Hematopoietic multipotent progenitor cell treated with erythropoietin and hydrocortisone succinate and interleukin-3 and kit ligand, for 6 days (in vitro differentiated cells): ENCODE data around the gene SLC37A2.

Experiments used
- DNase-seq: peaks from one replicate; pipeline ENCODE4 v3.0.0-alpha.2; 2015

Gene SLC37A2

DNA sequence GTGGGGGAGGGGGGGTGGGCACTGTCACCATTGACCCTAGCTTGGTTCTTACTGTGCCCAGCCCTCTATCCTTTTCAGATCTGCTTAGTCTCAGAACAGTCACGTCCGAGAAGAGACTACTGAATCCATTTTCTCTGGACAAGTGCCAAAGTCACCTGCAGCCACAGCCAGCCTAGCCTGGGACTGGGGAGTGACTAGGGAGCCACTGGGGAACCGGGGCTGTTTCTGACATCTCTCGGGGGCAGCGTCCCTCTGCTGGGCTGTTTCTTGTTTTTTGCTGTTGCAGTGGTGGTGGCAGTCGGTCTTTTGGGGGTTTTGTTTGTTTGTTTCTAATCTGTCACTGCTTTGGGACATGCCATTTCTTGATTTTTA, 8.7 kb downstream of the SLC37A2 start:
- no peak for DNase-seq

DNA sequence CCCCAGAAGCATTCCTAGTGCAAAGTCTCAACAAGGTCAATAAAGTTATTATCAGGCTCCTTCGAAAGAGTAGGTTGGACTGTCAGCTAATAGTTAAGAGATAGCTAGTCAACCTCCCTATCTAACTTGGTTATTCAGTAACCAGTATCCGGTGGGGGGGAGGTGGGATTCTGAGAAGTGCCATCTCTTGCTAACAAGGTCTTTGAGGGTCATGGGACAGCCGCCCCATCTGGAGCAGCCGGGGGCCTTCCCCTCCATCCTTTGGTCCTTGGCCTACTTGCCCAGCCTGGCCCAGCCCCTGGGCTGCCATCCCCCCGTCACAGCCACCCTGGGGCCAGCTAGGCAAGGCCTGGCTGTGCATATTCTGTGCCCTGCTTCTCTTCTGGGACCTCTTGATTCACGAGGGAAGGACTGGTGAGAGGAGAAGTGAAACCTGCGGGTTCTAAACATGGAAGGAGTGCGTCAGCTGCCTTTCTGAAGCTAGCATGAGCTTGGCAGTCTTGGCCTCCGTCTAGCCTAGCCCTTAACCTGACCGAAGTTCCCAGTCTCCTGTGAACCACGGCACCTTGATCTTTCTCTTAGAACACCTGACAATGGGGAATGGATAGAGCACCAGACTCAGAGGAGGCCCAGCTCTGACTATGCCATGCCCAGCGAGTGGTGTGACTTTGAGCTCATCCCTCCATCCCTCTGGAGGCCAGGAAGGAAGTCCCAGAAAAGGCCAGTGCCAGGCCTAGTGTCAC, 9.3 kb downstream of the SLC37A2 start:
- no peak for DNase-seq

DNA sequence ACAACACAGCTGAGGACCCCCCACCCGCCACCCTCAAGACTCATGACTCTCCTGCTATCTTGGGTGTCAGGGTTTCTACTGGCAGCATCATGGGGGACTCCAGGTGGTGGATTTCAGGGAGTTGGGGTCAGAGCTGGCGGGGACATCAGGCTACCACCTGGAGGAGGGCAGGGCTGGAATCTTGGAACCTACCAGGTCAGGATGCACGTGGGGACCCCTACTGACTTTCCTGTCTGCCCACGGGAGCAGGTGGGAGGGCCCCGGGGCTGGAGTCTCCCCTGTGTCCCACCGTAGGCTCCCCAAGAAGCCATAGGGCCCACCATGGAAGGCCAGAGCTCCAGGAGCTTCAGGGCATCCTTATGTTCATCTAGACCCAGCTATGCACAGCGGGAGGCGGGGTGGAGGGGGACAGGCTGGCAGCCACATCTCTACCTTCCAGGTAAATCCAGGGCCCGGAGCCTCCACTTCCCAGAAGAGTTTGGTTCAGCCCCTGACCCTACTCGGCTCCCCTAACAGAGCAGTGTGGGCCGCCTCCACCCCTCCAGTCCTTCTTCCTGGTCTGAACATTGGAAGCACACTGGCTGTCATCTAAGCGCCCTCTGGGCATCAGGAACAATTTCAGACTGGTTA, 10.0 kb downstream of the SLC37A2 start:
- no peak for DNase-seq

DNA sequence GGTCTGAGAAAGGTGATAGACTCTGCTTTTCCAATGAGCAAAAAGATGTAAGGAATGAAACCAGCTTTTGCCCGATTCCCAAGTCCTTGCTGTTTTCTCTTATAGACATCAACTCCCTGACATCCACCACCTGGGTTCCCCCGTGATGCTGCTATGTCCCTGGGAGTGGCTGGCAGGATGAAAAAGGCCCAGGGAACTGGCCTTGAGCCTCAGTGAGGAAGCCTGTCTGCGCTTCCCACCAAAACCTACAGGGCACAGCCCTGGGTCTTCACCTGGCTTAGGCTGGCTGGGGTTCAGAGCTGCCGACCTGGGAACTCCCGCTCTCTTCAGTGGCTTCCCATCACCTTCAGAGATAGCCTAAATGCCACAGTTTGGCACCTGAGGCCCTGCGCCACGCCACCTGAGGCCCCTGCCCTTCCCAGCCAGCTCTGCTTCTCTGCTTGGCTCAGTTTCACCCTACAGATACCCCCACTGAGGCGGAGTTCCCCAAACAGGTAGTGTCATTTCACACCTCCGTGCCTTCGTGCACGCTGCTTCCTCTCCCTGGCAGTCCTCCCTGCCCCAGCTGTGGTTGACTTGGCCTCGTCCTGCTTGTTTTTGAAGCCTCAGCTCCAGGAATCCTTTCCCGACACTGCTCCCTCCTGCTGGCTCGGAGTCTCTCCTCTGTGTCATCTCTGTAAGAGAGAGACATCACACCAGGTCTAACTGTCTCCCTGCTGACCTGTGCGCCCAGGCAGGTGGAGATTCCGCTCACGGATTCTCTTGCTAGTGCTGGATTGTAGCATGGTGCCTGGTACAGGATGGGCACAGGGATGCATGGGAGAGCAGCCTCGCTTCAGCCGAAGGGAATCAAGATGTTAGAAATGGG, 10.7 kb downstream of the SLC37A2 start:
- DNase-seq, result no peak

DNA sequence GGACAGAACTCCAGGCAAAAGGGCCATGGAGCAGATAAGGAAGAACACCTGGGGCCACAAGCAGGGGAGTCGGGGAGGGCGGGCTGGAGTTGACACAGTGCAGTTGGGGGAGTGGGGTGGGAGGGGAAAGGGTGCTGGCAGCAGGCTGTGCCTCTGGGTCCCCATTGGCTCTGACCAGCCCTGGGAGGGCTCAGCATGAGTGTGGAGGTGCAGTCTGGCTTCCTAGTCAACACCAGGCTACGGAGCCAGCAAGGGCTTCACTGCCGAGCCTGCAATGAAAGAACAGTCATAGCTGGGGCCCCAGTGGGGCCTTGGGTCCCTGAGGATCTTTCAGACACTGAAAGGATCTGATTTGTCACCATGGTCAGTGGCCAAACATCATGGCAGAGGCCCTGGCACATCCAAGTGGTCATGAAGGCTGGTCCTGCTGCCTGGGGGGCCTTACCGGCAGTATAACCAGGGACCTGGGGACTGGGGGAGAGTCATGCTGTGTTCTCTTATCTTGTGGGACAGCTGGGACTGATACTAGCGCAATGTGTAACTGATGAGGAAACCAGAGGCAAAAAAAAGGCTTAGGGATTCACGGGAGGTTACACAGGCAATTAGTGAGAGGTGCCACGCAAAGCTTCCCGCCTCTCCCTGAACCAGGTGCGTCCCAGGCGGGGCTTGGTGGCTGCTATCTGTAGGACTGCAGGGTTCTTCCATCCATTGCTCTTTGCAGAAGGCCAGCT, 11.6 kb downstream of the SLC37A2 start:
- no peak for DNase-seq

DNA sequence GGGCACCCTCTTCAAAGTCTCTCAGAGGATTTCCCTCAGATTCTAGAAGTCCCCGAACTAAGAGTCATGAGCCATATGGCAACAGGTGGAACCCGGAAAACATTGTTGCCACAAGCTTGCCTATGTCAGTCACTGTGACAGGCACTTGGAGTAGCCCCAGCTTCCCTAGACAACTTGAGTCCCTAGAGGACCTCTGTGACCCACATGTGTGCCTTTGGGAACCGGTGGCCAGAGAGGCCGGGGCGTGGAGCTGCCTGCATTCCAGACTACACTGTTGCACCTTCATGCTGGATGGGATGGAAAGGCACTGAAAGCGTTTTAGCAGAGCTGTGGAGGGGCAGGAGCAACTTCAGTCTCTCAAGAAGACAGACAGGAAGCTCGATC, 12.1 kb downstream of the SLC37A2 start:
- DNase-seq, result no peak

DNA sequence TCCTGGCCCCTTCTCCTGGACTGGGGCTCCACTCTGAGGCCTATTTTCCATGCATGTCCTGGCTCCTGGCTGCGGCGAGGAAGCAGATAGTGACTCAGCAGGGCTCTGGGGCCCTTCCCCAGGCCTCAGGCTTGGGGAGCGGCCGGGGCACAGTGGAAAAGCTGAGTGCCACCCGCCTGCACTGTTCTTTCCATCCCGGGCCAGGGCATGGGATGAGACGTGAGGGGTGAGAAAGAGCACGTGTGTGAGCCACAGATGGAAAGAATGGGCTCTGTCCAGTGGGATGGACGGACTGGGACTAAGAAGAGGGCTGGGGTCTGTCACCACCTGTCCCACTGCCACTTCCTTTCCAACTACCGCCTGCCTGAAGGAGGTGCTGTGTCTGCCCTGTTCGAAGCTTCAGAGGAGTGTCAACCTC, 12.8 kb downstream of the SLC37A2 start:
- no peak for DNase-seq

DNA sequence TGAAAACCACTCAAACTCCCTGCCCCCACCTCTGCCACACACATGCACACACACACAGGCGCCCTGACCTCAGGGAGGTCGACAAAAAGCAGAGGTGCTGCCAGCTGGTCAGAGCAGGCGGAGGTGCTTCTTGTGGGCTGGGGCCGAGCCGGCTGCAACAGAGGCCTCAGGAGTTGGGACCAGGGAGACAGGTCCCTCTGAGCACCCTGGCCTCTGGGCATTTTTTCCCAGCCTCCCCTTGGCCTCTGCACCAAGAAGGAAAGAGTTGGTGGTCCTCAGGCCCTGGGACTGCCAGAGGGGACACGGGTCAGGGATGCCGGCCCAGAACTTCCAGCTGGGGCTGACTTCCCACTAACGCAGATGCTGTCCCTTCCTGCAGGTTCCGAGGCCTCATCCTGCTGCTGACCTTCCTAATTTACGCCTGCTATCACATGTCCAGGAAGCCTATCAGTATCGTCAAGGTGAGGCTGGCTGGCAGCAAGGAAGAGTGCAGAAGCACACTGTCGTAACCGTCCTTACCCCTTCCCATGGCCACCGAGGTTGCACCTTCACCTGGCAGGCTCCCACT, 13.4 kb downstream of the SLC37A2 start:
- no peak for DNase-seq

DNA sequence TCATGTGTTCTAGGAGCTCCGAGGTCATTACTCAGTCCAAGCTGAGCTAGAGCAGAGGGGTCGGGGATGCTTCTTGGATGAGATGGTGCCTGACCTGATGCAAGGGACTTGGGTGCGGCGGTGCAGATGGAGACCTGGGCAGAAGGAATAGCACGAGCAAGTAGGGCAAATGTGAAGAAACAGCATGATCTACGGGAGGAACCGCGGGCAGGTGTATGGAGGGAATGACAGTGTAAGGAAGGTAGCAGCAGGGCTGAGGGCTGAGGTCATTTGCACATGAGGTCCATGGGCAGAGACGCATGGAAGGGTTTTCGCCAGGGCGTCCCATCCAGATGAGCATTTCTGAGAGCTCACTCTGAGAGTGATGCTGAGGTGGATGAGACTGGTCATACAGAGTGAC, 14.9 kb downstream of the SLC37A2 start:
- DNase-seq, result no peak

DNA sequence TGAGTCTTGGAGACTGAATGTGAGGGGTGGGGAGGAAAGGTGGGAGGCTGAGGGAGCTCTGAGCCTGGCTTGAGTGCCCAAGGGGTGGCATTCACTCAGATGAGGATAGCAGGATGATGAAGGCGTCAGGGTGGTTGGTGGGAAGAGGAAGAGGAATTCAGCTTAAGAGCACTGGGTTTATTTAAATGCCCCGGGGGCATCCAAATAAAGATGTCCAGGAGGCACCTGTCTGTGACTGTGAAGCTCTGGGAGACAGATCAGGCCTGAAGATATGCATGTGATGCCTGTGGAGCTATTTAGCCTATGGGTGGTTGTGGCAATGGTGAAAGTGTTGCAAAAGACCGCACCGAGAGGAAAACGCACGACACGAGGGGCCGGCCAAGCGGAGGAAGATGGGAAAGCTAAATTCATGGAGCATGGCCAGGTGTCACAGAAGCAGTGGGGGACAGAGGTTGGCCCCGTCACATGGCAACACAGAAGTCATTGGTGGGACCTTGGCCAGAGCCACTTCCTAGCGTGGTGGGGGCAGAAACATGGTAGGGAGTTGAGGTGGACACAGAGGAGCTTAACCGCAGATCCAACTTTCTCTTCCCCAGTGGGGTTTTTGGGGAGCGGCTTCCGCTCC, 15.5 kb downstream of the SLC37A2 start:
- no peak for DNase-seq

DNA sequence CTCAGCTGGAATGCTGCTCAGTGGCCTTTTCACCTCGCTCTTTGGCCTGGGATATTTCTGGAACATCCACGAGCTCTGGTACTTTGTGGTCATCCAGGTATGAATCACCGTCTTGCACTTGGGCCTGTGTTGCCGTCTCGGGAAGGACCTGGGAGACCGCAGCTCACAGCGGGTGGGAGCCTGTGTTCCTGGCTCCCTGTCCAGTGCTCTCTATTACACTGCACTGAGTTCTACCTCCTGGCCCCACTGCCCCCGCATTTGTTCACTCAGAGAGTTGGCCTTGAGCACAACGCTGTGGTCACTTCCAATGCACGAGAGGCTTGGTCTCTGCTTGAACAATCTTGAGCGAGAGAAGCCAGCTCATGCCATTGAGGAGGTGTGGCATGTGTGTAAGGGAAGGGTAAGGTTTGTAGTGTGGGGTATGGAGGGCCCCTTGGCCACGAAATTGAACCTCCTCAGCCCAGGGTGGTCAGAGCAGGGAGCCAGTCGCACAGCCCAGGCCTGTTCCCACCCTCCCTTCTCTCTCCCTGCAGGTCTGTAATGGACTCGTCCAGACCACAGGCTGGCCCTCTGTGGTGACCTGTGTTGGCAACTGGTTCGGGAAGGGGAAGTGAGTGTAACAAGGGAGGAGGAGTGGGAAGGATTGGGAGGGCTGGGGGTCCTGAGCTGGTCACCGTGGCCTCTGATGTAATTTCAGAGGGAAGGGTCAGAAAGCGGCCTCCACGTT, 16.2 kb downstream of the SLC37A2 start:
- no peak for DNase-seq

DNA sequence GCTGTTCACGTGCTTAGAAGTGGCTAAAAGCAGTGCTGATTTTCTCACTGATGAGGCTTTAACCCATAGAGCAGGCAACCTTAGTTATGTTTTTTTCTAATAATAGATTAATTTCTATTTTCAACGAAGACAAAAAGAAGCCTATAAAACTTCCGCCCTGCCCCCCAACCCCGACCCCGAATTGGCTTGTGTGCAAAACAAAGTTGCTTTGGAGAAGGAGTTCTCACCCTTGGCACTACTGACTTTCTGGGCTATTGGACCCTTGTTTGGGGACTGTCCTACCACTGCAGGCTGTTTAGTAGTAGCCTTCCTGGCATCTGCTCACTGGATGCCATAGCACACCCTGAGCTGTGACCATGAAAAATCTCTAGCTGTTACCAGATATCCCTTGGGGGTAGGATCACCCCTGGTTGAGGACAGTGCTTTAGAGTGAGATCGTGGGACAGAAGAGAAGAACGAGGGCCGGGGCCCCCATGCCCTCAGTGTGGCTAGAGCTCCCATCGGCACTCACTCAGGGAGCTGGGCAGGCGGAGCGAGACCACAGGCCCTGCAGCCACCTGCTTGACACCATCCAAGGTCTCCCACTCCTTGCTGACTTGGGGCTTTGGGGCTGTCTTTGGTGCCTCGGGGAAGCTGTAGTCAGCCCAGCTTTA, 16.9 kb downstream of the SLC37A2 start:
- DNase-seq, result no peak

DNA sequence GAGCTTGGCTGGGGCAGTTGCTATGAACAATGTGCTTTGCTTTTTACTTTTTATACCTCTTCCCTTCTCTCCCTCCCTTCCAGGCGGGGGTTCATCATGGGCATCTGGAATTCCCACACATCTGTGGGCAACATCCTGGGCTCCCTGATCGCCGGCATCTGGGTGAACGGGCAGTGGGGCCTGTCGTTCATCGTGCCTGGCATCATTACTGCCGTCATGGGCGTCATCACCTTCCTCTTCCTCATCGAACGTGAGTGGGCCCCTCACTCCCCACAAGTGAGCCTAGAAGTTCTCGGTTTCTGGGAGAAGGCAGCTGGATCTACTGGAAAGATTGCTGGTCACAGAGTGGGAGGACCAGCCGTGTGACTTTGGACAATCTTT, 17.4 kb downstream of the SLC37A2 start:
- no peak for DNase-seq

DNA sequence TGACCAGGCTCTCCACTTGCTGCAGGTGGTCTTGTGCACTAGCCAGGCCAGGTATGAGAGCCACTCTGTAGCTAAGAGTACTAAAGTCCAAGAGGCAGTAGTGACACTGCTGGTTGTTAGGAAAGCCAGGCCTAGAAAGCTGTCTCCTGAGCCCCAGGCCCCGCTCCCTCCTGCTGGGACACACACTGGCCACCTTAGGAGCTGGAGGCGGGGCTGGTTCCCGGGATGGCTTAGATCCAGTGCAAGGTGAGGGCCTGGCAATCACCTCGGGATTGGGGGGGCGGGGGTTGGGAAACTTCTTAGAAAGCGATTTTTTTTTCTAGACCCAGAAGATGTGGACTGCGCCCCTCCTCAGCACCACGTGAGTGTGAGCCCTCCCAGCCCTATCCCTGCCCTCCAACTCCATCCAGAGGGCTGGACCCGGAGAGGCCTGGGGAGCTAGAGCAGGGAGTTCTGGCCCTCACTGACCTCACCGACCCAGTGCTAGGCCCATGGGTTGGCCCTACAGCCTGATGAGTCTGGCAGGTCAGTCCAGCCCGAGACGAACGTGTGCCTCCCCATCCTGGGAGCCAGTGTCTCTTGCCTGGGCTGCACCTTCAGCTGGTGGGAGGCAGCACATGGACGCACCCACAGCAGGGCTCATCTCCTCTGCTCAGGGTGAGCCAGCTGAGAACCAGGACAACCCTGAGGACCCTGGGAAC, 18.1 kb downstream of the SLC37A2 start:
- no peak for DNase-seq

DNA sequence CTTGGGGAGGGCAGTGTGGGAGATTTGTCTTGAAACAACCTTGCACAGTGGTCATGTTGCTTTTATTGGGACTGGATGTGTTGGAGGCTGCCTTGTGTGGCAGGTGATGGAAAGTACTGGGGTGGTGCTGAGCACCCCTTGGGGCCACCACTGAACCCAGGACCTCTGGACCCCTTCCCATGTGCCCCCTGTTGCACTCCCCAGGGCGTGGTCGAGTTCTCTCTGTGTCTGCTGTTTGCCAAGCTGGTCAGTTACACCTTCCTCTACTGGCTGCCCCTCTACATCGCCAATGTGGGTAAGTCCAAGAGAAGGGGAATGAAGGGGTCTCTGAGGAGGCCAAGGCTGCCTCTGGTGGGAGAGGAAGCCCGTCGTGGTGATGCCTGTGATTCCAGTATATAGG, 18.9 kb downstream of the SLC37A2 start:
- no peak for DNase-seq

DNA sequence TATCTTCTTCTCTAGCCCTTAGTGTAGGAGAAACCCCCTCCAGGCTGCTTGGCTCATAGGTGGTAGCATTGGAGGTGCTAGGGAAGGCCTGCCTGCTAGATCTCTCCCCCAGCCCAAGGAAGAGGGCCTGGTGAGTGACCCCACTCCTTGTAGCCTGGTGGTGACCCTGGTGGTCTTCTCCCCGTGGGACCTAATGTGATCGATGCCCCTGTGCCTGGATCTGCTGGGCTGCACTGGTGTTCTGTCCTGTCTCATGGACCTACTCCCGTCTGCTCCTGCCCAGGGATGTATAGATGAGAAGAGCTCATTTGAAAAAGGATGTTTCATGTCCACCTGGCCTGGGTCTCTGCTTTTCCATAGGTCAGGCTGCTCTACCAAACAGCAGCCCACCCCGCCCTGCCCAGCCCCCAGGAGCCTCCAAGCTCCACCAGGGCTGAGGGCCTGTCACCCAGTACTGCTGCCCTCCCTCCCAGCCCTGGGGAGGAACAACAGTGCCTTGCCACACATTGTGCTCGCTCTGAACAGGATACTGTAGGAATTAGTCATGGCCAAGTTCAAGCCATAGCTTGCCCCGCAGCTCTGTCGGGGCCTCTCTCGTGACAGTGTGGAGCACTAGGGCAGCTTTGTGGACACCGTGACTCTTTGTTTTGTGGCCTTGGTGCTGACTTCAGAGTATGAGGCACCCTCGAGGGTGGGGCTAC, 19.7 kb downstream of the SLC37A2 start:
- no peak for DNase-seq

DNA sequence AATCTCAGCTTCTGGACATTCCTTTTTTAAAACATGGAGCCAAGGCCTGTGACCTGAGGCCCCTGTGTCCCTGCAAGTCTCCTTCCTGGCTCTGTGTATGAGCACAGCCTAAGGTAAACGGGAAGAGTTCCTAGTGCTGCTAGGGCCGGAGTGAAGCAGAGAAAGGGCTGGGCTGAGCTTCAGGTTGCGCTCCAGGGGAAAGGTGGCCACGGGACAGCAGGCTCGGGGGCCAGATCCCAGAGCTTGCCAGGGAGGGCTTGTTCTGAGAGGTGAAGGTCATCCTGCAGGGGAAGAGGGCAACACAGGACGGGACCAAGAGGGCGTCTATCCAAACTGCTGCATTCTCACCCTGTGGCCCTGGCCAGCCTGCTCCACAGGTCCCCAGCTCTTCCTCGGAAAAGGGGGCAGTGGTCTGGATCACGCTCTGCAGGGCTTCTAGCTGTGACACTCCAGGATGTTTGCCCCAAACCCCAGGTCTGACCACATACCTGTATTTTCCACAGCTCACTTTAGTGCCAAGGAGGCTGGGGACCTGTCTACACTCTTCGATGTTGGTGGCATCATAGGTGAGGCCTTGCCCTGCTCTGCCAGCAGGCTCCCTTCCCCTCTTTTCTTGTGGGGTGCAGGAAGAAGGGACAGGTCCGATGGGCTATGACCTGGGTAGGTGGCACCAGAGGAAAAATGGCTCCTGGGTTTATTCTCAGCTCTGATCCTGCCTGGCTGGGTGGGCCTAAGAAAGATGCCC, 20.4 kb downstream of the SLC37A2 start:
- DNase-seq, result no peak

DNA sequence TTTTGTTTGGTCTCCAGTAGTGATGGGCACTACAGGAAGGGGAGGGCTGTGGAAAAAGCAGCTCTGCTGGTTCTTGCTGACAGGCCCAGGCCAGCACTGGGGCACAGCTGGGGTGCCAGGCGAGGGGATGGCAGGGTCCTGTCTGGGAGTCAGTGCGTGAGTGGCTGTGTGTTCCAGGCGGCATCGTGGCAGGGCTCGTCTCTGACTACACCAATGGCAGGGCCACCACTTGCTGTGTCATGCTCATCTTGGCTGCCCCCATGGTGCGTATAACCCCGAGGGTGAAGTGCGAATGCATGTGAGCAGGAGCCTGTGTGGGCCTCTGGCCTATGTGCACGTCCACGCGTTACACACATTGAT, 20.9 kb downstream of the SLC37A2 start:
- no peak for DNase-seq

DNA sequence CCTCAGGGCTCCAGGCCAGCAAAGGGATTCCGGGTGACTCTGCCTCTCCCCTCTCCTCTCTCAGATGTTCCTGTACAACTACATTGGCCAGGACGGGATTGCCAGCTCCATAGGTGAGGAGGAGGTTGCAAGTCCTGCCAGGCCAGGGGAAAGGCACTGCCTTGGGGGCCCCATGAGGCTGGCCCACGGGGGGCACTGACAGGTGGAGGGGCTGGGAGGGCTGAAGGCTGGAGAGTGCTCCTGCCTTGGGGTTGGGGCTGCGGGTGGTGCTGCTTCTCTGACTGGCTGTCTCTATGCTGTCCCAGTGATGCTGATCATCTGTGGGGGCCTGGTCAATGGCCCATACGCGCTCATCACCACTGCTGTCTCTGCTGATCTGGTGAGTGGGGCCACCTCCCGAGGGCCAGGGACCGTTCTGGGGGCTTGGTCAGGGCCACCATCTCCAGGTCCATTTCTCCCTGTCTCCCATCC, 21.7 kb downstream of the SLC37A2 start:
- no peak for DNase-seq
